Peyer's patch (tissue), 4 donors: ENCODE measurements around the gene INTU.

Experiments
- POLR2A ChIP-seq, 2 donors: fragments of 450-650 bp; IDR thresholded peaks; one replicate each; pipeline ENCODE4 v1.5.1; 2017; ENCODE audit warnings: antibody characterized with exemption in 2 of 2, mild to moderate bottlenecking in 2 of 2, moderate library complexity in 2 of 2
- TF ChIP-seq, protein P1 (sequence below), 6 experiments: fragments of 450-650 bp in 4 of 6; fragments of 200-600 bp in 2 of 6; sonication (generic) in 1 of 6; IDR thresholded peaks; one replicate each; pipeline ENCODE4 v1.5.1; 2017 to 2019; ENCODE audit warnings: antibody characterized with exemption in 6 of 6, mild to moderate bottlenecking in 3 of 6, moderate library complexity in 1 of 6

DNA sequence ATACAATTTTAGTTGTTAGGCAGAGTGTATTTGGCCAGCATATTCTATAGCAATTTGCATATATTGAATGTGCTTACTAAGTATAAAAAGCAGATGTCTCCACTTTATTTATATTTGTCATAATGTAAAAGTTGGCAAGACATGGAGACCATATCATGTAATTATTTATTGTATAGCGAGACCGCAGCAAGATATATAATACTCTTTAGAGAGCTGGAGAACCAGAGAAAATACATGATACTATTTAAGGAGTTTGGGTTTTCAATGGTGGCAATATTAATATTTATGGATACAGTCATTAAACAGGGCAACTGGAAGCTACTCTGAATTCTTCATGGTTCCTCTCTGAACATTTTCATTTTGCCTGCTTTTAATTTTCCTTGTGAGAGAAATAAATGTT, 35.0 kb downstream of the INTU start:
- TF ChIP-seq, protein P1, sequence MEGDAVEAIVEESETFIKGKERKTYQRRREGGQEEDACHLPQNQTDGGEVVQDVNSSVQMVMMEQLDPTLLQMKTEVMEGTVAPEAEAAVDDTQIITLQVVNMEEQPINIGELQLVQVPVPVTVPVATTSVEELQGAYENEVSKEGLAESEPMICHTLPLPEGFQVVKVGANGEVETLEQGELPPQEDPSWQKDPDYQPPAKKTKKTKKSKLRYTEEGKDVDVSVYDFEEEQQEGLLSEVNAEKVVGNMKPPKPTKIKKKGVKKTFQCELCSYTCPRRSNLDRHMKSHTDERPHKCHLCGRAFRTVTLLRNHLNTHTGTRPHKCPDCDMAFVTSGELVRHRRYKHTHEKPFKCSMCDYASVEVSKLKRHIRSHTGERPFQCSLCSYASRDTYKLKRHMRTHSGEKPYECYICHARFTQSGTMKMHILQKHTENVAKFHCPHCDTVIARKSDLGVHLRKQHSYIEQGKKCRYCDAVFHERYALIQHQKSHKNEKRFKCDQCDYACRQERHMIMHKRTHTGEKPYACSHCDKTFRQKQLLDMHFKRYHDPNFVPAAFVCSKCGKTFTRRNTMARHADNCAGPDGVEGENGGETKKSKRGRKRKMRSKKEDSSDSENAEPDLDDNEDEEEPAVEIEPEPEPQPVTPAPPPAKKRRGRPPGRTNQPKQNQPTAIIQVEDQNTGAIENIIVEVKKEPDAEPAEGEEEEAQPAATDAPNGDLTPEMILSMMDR (IDR thresholded peaks at IDR 0.05) = no peak
- TF ChIP-seq POLR2A (IDR thresholded peaks at IDR 0.05) = no peak
